ENCODE measurements around the gene FBLN1. TPM values are rescaled to one million over a fixed set of nuclear protein-coding genes. Genes with fewer than 3 reads are reported as not detected.

The FBLN1 gene
- total and polyA plus RNA-seq, 9 of the 15 experiments (the other 6 are each of a cell fraction or from before 2014, with no cell fraction given): 0.66 TPM; not detected in 8

DNA sequence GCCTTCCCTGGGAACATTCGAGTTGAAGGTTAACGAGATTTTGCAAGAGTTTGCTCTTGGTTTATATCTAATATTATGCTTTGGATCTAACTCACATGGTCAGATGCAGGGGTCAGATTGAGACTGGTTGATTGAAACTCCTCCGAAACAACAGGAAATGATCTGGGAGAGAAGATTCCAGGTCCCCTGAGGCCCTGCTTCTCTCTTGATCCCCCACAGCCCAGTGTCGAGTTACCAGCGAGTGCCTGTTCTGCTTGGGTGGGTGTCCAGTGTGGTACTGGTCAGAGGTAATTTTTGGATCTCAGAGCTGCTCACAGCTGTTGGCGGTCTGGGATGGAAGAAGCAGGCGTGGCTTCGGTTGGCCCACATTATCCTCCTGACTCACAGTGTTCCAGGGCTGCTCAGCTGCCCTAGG, 9.2 kb downstream of the FBLN1 start:
- Histone ChIP-seq H4K20me1 (replicated peaks; ENCODE audit: control insufficient read depth, insufficient read depth, low read length) (no peaks in the 10 kb centered on the region; the same call in 1 of the 2 replicates), H3K9ac (ENCODE audit: insufficient read depth in 1 of 2, low read depth in 2 of 2, low read length in 2 of 2) (no peak overlapping the region), H3K4me3 (no peak overlapping the region), H3K27me3 (ENCODE audit: control insufficient read depth in 2 of 2, insufficient read depth in 2 of 2, low read length in 2 of 2) (peaks cover 9 to 58% of the 10 kb centered on the region in 2 experiments; a peak in 4 of 5 replicates), H3K9me1 (ENCODE audit: control insufficient read depth, insufficient read depth, low read length) (no peaks in the 10 kb centered on the region), H3K79me2 (ENCODE audit: control insufficient read depth, insufficient read depth, low read length) (no peaks in the 10 kb centered on the region), H2AFZ (ENCODE audit: low read depth, low read length) (no peak overlapping the region), H3K9me3 (replicated peaks; ENCODE audit: control insufficient read depth, insufficient read depth, low read depth, low read length) (no peaks in the 10 kb centered on the region), H3K36me3 (ENCODE audit: control insufficient read depth, insufficient read depth, low read length) (no peaks in the 10 kb centered on the region), H3K4me2 (ENCODE audit: insufficient read depth, low read length) (no peak overlapping the region), H3K4me1 (replicated peaks in 1 of 2; ENCODE audit: control insufficient read depth in 2 of 2, insufficient read depth in 2 of 2, low read length in 2 of 2) (no peaks in the 10 kb centered on the region), H3K27ac (ENCODE audit: extremely low read depth, low read depth, low read length) (no peak overlapping the region)
- in situ Hi-C loops (cut with MboI) (no loop called here), intact Hi-C loops (cut with micrococcal nuclease) (no loop called here)
- FAIRE-seq (no peak), DNase-seq (ENCODE audit: extremely low read depth in 1 of 4, low spot score in 3 of 4) (no peak), ATAC-seq (no peak)
- POLR2A ChIA-PET: interaction anchor here (0.7 kb wide), 1 partner anchor 10 kb away, joined by 3 read pairs; no protein-coding TSS in a partner anchor
- no TSS peak for BruUV-seq (replicated peaks)
- 0% methylated on average over 8 of the region's 8 CpGs for WGBS (ENCODE audit: insufficient coverage, low coverage, missing lambda C conversion rate)
- CTCF ChIA-PET (ENCODE audit: low intra/inter-chr PET ratio): no interaction called here
- TF ChIP-seq MEF2A (IDR thresholded peaks at IDR 0.05; ENCODE audit: control insufficient read depth, low read depth, low read length) (no peak), CGGBP1 (CRISPR knock-in tag; IDR thresholded peaks at IDR 0.05) (no peak), ZNF668 (CRISPR knock-in tag; IDR thresholded peaks at IDR 0.05) (no peak), BHLHE40 (IDR thresholded peaks at IDR 0.05; ENCODE audit: low read length) (no peak), HLTF (IDR thresholded peaks at IDR 0.05) (no peak), SMAD4 (CRISPR knock-in tag; conservative IDR thresholded peaks at IDR 0.05) (no peak), ELK1 (CRISPR knock-in tag; IDR thresholded peaks at IDR 0.05) (no peak), BMI1 (IDR thresholded peaks at IDR 0.05; ENCODE audit: low read length) (no peak), MECOM (CRISPR knock-in tag; IDR thresholded peaks at IDR 0.05) (no peak)
- TF ChIP-seq, protein P1, sequence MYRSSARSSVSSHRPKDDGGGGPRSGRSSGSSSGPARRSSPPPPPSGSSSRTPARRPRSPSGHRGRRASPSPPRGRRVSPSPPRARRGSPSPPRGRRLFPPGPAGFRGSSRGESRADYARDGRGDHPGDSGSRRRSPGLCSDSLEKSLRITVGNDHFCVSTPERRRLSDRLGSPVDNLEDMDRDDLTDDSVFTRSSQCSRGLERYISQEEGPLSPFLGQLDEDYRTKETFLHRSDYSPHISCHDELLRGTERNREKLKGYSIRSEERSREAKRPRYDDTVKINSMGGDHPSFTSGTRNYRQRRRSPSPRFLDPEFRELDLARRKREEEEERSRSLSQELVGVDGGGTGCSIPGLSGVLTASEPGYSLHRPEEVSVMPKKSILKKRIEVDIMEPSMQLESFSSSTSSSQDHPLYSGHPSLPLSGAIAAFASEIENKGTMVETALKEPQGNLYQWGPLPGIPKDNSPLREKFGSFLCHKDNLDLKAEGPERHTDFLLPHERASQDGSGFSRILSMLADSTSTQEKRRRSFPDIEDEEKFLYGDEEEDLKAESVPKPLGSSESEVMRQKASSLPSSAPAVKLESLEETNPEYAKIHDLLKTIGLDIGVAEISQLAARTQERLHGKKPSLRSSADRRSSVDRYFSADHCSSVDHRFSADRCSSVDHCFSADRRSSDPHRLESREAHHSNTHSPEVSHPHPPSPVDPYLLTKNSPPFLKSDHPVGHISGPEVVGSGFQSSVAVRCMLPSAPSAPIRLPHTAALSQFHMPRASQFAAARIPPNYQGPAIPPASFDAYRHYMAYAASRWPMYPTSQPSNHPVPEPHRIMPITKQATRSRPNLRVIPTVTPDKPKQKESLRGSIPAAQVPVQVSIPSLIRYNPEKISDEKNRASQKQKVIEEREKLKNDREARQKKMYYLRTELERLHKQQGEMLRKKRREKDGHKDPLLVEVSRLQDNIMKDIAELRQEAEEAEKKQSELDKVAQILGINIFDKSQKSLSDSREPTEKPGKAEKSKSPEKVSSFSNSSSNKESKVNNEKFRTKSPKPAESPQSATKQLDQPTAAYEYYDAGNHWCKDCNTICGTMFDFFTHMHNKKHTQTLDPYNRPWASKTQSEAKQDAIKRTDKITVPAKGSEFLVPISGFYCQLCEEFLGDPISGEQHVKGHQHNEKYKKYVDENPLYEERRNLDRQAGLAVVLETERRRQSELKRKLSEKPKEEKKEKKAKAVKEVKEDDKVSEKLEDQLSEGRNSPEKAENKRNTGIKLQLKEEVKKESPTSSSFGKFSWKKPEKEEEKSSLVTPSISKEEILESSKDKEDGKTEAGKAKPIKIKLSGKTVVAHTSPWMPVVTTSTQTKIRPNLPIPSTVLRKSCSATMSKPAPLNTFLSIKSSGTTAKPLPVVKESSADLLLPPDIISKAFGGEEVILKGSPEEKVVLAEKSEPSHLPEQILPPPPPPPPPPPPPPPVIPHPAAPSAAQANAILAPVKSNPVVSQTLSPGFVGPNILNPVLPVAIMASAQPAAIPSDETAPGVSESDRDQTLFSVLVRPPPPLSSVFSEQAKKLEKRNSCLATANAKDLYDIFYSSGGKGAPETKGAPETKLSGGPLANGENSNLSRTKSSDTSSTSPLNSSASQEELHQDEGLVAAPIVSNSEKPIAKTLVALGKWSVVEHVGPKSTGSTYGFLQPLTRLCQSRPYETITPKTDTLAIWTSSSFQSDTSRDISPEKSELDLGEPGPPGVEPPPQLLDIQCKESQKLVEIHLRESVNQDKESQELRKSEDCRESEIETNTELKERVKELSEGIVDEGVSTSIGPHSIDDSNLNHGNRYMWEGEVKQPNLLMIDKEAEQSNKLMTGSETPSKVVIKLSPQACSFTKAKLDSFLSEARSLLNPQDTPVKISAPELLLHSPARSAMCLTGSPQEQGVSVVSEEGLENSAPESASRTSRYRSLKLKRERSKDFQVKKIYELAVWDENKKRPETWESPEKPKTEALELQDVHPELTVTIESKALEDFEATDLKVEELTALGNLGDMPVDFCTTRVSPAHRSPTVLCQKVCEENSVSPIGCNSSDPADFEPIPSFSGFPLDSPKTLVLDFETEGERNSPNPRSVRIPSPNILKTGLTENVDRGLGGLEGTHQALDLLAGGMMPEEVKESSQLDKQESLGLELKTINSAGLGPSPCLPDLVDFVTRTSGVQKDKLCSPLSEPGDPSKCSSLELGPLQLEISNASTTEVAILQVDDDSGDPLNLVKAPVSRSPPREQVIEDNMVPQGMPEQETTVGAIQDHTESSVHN (IDR thresholded peaks at IDR 0.05; ENCODE audit: borderline replicate concordance in 1 of 2, low read depth in 1 of 2): no peak
- TF ChIP-seq, protein P2, sequence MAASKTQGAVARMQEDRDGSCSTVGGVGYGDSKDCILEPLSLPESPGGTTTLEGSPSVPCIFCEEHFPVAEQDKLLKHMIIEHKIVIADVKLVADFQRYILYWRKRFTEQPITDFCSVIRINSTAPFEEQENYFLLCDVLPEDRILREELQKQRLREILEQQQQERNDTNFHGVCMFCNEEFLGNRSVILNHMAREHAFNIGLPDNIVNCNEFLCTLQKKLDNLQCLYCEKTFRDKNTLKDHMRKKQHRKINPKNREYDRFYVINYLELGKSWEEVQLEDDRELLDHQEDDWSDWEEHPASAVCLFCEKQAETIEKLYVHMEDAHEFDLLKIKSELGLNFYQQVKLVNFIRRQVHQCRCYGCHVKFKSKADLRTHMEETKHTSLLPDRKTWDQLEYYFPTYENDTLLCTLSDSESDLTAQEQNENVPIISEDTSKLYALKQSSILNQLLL (CRISPR knock-in tag; IDR thresholded peaks at IDR 0.05; ENCODE audit: borderline replicate concordance): no peak
- TF ChIP-seq, protein P3, sequence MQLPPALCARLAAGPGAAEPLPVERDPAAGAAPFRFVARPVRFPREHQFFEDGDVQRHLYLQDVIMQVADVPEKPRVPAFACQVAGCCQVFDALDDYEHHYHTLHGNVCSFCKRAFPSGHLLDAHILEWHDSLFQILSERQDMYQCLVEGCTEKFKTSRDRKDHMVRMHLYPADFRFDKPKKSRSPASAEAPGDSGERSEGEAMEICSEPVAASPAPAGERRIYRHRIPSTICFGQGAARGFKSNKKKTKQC (CRISPR knock-in tag; IDR thresholded peaks at IDR 0.05): no peak

Measured in K562 (cell line).